ENCODE measurements around the gene NPLOC4. TPM values are rescaled to one million over a fixed set of nuclear protein-coding genes. Genes with fewer than 3 reads are reported as not detected.

The NPLOC4 gene
- total and polyA plus RNA-seq, 2 of the 8 experiments (the other 6 are each of a cell fraction or from before 2014, with no cell fraction given): 70.7 to 92.7 TPM

DNA sequence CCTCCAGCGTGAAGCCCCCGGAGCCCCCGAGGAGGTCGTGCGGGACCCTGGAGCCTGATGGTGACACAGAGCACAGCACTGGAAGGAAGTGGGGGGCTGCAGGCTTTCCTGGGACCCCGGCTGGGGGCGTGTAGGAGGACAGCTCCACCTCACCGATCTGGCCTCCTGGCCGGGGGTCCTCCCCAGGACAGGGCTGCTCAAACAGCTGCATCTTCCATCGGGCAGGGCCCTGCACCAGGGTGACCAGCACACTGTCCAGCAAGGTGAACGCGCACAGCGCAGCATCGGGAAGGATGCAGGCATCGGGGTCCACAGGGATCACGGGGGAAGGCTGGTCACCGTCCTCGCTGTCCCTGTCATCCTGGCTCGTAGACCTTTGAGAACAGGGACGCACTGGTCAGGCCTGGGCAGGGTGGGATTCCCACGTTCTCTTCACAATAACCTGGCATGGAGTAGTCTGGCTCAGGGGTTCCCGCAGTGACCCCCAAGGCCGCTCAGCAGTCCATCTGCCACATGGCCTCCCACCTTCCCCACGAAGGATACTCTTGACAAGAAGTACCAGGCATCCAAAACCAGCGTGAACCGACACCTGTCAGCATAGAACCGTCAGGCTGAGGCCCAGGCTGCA is 86.0 kb downstream of the NPLOC4 start:
- Histone ChIP-seq H2AFZ (ENCODE audit: low read length) (no peak overlapping the region), H3K18ac (ENCODE audit: extremely low read depth, low read length) (no peak overlapping the region), H4K91ac (replicated peaks; ENCODE audit: insufficient read length, low read length) (no peak overlapping the region), H3K27ac (ENCODE audit: low read depth, low read length) (no peak overlapping the region), H3K4me1 (replicated peaks in 1 of 4; ENCODE audit: control insufficient read depth in 3 of 4, insufficient read depth in 4 of 4, low read length in 3 of 4) (peaks cover 3 to 17% (median 8%) of the 10 kb centered on the region in 4 experiments), H3K56ac (replicated peaks; ENCODE audit: insufficient read length, low read depth, low read length) (no peak overlapping the region), H3K23ac (ENCODE audit: insufficient read length) (no peak overlapping the region), H4K20me1 (replicated peaks in 1 of 2; ENCODE audit: control insufficient read depth in 1 of 2, insufficient read depth in 2 of 2, low read length in 2 of 2) (peaks cover 0 to 23% of the 10 kb centered on the region in 2 experiments), H3K9ac (replicated peaks in 1 of 4; ENCODE audit: extremely low read depth in 1 of 4, low read depth in 3 of 4, low read length in 3 of 4) (peak overlapping the region in 3 of 4 experiments; percentile 15 to 24 (median 20); a peak in 1 of 7 replicates), H3K36me3 (ENCODE audit: control insufficient read depth in 2 of 4, insufficient read depth in 4 of 4, low read length in 3 of 4) (peaks cover 0 to 20% (median 16%) of the 10 kb centered on the region in 4 experiments; a peak in 6 of 8 replicates), H3K27me3 (replicated peaks in 1 of 4; ENCODE audit: control insufficient read depth in 3 of 4, extremely low read depth in 1 of 4, insufficient read depth in 3 of 4, low read length in 3 of 4) (no peaks in the 10 kb centered on the region), H3K79me1 (ENCODE audit: low read depth, low read length) (peaks cover 4% of the 10 kb centered on the region; the same call in 1 of the 2 replicates), H3K4ac (replicated peaks; ENCODE audit: insufficient read length, low read depth, low read length) (no peak overlapping the region), H4K5ac (ENCODE audit: insufficient read length, low read depth, low read length) (no peak overlapping the region), H2BK20ac (ENCODE audit: low read length) (no peak overlapping the region), H3K23me2 (ENCODE audit: low read depth, low read length) (peaks cover 9% of the 10 kb centered on the region; the same call in 1 of the 2 replicates), H3K4me3 (ENCODE audit: extremely low read depth in 1 of 4, insufficient read depth in 2 of 4, low read depth in 3 of 4, low read length in 4 of 4) (peak overlapping the region; percentile 69 to 94 (median 84)), H2BK120ac (replicated peaks; ENCODE audit: low read depth, low read length) (no peak overlapping the region), H2AK5ac (ENCODE audit: low read depth, low read length) (no peak overlapping the region), H2BK5ac (ENCODE audit: low read depth, low read length) (no peak overlapping the region), H3K4me2 (ENCODE audit: insufficient read depth in 1 of 2, low read depth in 2 of 2, low read length in 2 of 2) (peak overlapping the region; percentile 85 to 87), H3K14ac (ENCODE audit: insufficient read length) (no peak overlapping the region), H2BK15ac (ENCODE audit: low read length) (no peak overlapping the region), H3K79me2 (ENCODE audit: control insufficient read depth in 1 of 2, insufficient read depth in 2 of 2, low read length in 2 of 2) (peaks cover 0 to 10% of the 10 kb centered on the region in 2 experiments; a peak in 1 of 4 replicates), H3K9me3 (ENCODE audit: insufficient read depth in 2 of 2, low read depth in 1 of 2, low read length in 1 of 2) (no peaks in the 10 kb centered on the region), H2BK12ac (ENCODE audit: low read depth, low read length) (no peak overlapping the region), H4K8ac (ENCODE audit: extremely low read depth, insufficient read depth, low read length) (no peak overlapping the region)
- DNase-seq (ENCODE audit: low read depth in 1 of 2, low spot score in 2 of 2): no peak
- no peak for FAIRE-seq
- ChIA-PET POLR2A (ENCODE audit: partially characterized antibody) (interaction anchor here (1.1 to 5.0 kb wide), 5 partner anchors 13 to 153 kb away, joined by 3 to 50 read pairs (median 16); partner anchors contain the start of gene ACTG1), CTCF (ENCODE audit: partially characterized antibody) (interaction anchor here (1.7 to 2.8 kb wide), 4 partner anchors 9 to 110 kb away, joined by 4 to 8 read pairs (median 5); no protein-coding TSS in a partner anchor)
- WGBS, 2 experiments (ENCODE audit: extremely low coverage in 1 of 2, insufficient coverage in 1 of 2, insufficient read length in 1 of 2, insufficient replicate concordance in 2 of 2, low coverage in 1 of 2, low lambda C conversion rate in 2 of 2, missing lambda C conversion rate in 1 of 2): 90% methylated on average over 27 of the region's 27 CpGs; no CpG with 5 or more reads in 1 of the 2 experiments
- TF ChIP-seq CBX5 (IDR thresholded peaks at IDR 0.05; ENCODE audit: low read depth, low read length) (no peak), SP1 (IDR thresholded peaks at IDR 0.05; ENCODE audit: low read depth, low read length) (no peak), KDM4A (IDR thresholded peaks at IDR 0.05; ENCODE audit: low read depth, low read length, severe bottlenecking) (no peak), POLR2AphosphoS5 (IDR thresholded peaks at IDR 0.05; ENCODE audit: low read depth, low read length) (no peak), EP300 (IDR thresholded peaks at IDR 0.05; ENCODE audit: borderline replicate concordance in 1 of 2, low read depth in 2 of 2, low read length in 2 of 2) (no peak), SP2 (IDR thresholded peaks at IDR 0.05; ENCODE audit: low read length) (no peak), TCF12 (IDR thresholded peaks at IDR 0.05; ENCODE audit: low read depth, low read length) (no peak), SIRT6 (IDR thresholded peaks at IDR 0.05; ENCODE audit: low read length) (no peak), BACH1 (IDR thresholded peaks at IDR 0.05; ENCODE audit: low read length) (no peak), FOSL1 (IDR thresholded peaks at IDR 0.05; ENCODE audit: insufficient read depth, low read depth, low read length) (no peak), RBBP5 (IDR thresholded peaks at IDR 0.05; ENCODE audit: borderline replicate concordance, low read depth, low read length) (no peak)

All from H1 (cell line).